ENCODE measurements around the gene REM2.
A peak's percentile ranks its signal among the peaks of the same experiment; 100 is the strongest.
"Not testable (repeated sequence)": the region's sequence is repeated elsewhere in the genome, so short reads cannot be mapped to it uniquely, and the experiment has no call there.

Gene REM2

DNA sequence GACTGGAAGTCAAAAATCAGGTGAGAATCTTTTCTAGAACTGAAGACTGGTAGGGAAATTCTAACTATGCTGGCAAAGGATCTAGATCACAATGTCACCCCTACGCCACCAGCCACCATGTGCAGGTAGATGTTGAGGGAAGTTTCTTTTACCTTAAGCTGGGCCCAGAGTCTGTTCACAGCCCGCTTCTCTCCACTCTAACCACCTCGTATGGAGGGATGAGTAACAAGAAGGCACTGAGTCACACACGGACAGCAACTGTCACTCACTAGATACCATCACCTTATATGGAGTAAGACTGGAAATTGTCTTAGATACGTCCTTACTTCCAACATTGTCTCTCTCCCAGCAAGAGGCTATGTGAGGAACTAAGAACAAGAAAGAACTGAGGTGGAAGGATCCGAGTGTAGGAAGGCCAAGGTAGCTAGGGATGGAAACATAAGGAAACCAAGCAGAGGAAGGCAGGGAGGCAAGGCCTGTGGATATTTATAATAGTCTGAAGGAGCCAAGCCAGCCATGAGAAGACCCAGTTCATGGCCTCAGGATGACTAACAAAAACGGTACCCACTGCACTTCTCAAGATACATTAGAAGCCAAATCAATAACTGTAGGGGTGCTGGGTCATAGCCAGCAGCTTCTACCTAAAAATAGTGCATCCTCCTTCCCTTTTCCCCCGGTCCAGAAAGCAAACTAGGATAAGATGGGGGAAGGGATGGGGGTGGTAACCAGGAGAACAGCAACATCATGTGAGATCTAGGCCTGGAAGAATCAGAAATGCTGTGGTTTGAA, 15.5 kb downstream of the REM2 start:
- peak; percentile 55 for DNase-seq

DNA sequence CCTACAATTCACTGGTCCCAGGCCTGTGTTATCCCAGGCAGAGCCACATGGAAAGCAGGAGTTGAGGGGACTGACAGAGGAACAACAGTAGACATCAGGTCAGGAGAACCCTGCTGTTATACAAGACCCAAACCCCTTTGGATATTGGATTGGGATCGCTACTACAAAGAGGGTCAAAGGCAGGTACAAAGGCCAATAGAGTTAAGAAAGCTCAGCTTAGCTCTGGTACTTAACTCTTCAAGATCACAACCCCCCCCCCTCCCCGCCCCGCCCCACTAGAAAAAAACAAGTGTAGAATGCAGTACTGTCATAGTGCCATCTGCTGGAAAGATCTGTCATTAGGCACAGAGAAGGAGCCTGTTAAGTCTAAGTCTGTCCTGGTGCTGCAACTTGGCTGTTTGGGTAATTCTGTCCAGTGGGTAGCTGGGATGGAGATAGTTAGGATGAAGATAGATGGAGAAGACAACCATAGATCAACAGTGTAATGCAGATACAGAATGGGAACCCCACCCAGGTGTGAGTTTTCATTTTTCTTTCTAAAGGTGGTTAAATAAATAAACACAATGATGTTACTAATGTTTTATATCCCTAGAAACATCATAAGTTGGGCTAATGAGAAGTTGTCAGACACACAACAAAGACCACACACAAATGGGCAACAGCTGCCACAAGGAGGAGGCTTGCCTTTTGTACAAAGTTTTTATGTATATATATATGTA, 17.2 kb downstream of the REM2 start:
- peak; percentile 87 for DNase-seq

DNA sequence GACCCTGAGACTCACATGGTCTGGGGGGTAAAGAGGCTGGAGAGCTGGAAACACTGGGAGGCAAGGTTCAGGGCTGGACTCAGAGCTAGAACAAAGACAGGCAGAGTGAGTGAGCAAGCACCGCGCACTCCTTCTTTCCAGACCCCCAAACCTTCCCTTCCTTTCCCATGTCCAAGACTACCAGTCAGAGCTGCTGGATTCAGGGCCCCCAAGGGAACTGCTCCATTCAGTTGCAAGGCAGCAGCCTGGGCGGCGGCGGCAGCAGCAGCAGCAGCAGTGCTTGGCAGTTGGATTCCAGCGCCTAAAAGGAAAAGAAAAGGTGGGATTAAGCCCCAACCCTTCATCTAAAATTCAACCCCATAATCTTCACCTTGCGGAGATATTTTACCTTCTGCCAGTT, 18.8 kb downstream of the REM2 start:
- no peak for DNase-seq

DNA sequence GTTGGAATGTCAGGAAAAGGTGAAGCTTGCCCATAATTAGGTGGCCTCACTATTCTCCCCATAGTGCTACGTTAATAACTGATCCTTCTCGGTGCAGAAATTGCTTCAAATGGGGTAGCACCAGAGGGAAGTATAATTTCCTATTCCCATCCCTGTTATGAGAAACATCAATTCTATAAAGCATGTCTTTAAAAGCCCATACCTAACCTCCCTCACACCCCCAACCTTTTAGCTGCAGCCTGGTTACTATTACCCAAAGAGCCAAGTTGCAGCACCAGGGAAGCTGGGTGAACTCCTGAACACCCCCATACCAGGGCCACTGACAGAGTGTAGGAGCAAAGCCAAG, 20.7 kb downstream of the REM2 start:
- DNase-seq = no peak

DNA sequence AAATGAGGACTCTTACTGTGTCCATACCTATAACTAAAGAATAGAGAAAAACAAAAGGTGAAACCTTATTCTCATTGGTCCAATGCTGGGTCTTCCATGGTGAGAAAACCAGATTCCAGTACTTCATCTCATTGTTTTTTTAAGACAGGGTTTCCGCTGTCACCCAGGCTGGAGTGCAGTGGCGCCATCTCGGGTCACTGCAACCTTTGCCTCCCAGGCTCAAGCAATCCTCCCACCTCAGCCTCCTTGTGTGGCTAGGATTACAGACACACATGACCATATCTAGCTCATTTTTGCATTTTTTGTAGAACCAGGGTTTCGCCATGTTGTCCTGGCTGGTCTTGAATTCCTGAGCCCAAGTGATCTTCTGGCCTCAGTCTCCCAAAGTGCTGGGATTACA, 22.6 kb downstream of the REM2 start:
- no peak for DNase-seq

DNA sequence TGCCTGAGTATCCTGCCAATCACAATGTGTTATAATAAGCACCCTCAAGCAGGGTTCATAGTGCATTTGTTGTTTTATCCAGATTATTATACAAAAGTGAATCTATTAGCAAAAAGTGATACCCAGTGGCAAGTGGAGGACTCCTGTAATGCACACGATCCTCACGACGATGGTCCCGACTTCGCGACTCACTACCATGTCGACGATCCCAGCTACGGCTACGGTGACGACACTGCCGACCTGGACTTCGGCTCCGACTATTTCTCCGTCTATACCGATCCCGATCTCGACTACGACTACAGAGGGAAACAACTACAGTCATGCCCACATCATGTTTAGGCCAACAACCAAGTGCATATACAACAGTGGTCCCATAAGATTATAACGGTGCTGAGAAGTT, 23.1 kb downstream of the REM2 start:
- no peak for DNase-seq

DNA sequence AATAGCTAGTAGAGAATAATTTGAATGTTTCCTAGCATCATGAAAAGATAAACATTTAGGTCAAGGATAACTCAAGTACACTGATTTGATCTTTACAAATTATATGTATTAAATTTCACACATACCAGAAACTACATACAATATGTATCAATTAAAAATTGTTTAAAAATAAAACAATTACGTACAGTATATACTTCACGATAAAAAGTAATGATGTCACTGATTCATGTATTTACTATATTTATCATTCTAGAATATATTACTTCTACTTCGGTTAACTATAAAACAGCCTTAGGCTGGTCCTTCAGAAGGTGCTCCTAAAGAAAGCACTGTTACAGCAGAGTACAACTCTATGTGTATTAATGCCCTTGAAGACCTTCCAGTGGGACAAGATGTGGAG, 24.4 kb downstream of the REM2 start:
- no peak for DNase-seq

DNA sequence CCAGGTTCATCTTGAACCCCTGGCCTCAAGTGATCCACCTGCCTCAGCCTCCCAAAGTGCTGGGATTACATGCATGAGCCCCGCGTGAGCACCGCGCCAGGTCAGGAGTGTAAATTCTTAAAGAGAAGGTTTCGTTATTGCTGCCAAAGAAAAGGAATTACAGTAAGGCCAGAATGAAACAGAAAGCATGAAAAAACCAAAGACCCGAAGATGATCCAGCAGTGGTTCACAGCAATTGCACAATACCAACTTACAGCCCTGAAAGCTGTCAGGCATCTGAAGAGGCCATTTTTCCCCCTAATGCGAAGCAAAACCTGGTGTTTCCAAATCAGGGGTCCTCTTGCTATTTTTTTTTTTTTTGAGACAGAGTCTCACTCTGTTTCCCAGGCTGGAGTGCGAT, 25.6 kb downstream of the REM2 start:
- DNase-seq = no peak

DNA sequence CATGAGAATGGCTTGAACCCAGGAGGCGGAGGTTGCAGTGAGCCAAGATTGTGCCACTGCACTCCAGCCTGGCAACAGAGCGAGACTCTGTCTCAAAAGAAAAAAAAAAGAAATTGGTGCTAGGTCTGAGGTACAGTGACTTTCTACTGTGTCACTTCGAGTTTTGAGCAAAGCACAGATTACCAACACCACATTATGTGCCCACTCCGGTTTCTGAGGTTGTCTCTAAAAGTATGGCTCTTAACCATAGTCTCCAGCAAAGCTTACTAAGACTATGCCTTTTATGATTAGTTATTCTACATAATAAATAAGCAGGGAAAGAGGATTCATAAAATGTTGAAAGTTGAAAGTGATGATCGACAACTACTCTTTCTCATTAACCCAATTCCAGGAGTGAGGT, 27.9 kb downstream of the REM2 start:
- no peak for DNase-seq

DNA sequence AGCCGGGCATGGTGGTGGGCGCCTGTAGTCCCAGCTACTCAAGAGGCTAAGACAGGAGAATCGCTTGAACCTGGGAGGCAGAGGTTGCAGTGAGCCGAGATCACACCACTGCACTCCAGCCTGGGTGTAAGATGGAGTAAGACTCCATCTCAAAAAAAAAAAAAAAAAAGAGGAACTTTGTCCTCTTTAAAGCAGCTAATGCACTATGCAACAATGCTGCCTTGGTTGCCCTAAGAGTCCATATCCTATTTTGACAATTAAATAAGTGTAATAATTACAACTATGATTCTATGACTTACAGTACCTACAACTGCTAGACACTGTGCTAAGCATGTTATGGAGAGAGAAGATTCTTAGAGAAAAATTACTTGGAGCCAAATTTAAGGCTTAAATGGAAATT, 31.8 kb downstream of the REM2 start:
- DNase-seq = not testable (repeated sequence)

DNA sequence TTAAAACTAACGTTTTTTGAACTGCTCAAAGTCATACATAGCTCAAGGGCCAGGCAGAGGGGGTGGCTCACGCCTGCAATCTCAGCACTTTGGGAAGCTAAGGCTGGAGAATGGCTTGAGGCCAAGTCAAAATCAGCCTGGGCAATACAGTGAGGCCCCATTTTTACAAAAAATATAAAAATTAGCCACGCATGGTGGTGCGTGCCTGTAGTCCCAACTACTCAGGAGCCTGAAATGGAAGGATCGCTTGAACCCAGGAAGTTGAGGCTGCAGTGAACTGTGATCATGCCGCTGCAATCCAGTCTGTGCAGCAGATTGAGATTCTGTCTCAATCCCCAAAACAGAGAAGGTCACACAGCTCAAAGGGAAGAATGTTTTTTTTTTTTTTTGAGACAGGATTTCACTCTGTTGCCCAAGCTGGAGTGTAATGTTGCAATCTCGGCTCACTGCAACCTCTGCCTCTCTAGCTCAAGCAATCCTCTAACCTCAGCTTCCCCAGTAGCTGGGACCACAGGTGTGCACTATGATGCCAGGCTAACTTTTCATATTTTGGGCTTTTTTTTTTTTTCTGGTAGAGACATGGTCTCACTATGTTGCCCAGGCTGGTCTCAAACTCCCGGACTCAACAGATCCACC, 33.0 kb downstream of the REM2 start:
- no peak for DNase-seq

DNA sequence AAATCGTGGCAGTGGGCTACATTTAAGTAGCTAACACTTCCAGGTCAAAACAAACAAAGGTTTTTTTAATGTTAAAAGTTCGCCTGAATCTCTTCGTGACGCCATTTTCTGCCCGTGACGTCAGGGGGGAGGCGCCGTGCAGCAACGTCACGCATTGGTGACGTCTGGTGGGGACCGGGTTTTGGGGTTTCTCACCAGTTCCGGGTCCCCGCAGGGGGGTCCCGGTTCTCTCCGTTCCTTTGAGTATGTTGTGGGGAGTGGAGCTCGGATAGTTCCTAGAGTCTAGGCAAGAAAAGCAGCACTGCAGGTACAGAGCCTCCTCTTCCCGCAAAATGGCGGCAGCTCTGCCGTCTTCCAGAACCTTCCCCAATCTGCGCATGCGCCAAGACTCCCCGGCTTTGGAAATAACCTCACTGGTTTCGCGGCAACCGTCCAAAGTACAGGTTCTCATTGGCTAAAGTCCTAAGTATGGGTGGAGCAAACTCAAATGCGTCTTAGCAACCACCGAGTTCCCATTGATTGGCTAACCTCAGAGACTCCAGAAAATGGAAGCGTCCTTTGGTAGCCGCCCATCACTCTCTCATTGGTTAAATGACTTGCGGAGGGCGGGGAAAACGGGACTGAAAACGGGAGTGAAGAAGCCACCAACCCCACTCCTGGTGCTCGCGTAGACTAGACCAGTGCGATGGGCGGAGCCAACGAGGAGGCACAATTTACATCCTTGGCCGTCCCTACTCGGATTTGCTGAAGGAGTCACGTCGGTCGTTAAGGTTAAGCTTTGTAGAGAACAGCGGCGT, 36.0 kb downstream of the REM2 start, which contains the start of gene RBM23:
TSS of gene RBM23 (minus strand) at position 346 of the 797 bp plus-strand sequence.
- peak; percentile 100 for DNase-seq

DNA sequence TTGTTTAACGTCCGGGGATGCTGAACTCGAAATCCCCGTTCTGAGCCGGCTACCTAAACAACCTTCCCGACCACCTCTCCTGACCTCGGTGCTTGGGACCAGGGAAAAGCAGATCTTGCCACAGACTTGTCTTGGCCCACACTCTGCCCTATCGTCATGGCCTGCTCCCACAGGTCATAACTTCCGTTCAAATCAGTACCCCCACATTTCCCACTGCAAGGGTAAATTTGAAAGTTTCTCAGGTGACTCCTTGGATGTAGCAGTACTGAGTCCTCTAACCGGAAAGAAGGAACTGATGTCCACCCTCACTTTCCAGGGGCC, 36.5 kb downstream of the REM2 start:
- DNase-seq = no peak

DNA sequence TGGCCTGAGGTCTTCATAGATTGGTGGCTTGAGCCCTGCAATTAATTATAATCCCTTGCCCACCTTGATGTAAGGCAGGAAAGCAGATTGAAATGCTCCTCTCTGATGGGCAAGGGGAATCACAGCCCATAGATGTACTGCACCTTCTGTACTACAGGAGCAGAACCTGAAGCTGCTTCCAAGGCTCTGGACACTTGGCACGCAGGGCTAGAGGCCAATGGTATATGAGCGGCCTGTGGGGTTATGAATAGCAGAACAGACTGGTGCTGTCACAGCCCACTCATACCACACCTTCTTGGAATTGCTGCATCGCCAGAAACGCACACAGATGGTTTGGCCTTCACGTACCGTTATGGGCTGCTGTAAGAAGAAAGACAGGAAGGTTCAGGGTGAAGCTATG, 37.7 kb downstream of the REM2 start:
- no peak for DNase-seq

DNA sequence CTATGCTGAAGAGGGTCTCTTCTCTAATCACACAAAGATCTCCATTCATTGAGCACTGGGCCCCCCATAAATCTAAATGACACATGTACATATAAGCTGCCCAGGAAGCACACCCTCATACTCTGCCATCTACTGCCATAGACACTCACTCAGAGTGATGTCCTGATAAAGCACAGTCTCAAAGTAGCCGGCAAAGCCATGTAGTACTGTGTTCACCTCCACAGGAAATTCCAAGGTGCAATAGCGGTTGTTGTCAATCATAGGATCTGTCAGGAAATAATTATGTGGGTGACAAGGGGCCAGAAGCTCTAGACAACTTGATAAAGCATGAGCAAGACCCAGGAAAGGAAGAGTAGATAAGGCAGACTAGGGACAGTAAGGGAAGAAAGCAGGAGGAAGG, 39.3 kb downstream of the REM2 start:
- no peak for DNase-seq

DNA sequence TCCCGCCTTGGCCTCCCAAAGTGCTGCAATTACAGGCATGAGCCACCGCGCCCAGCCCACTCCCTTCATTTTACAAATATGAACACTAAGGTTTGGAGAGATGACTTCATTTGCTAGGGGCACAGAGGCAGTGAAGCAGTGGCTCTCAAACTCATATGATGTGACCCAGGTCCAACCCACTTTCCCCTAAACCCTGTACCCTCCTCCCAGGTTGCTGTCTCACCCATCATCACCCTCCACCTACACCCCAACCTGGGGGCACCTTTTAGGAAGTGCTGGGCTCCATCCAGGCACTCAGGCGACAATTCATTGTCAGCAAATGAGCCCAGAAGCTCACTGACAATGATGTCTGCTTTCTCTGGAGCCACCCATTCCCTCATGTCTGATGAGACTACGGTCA, 40.7 kb downstream of the REM2 start:
- DNase-seq = no peak

DNA sequence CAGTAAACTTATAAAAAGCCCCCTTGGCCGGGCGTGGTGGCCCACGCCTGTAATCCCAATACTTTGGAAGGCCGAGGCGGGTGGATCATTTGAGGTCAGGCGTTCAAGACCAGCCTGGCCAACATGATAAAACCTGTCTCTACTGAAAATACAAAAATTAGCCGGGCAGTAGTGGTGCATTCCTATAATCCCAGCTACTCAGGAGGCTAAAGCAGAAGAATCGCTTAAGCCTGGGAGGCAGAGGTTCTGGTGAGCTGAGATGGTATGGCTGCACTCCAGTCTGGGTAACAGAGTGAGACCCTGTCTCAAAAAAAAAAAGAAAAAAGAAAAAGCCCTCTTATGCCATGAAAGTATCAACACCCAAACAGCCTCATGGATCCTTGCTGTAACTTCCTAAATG, 42.5 kb downstream of the REM2 start:
- DNase-seq = no peak

DNA sequence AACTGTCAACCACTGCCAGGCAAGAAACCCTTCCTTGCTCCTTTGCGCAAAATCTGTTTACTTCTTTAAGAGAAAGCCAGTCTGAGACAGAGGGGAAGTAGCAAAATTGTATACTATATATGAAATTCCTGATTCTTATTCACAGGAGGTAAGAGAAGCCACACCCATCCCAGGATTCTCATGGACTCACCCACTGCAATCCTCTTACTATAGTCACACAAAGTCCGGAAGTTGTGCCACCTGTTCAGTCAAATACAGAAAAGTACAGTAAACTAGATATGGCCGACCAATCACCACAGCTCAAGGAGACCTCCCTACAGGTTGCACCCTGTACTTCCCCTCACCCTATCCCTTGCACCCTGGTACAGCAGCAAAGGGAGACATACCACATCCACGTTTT, 43.3 kb downstream of the REM2 start:
- DNase-seq = no peak

DNA sequence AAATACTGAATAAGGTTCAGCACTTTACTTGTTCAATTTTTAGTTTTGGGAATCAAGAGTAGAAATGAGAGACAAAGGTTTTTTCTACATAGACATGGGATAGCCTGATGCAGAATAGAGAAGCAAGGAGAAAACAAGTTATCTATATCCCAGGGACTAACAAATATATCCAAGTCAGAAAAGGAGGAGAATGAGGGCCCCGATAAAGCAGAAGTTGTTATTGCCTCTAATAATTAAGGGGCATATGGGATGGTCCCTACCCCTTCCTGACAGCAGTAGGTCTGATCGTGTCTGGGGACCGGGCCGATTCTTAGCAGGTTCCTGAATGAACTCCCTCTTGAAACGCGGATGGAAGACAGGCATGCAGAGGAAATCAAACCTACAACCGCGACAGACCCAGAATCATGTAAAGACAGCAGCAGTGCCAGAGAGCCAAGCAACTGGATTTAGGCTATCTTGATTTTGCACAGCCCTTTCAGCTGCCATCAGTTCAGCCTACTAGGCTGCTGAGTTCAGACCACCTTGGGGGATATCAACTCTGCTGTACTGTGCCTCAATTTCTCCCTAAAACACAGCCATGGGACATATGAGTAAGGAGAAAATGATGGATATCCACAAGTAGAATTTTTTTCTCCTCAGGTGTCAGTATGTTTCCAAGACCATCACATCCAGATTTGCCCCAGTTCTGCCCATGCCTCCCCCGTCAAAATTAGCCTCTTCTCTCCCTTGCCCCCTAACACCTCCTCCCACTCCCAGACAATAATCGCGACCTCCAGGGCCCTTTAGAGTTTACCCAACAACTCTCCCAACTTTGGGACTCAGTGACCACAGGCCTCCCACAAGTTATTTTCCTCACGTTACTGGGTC, 45.4 kb downstream of the REM2 start:
- DNase-seq = peak; percentile 40

DNA sequence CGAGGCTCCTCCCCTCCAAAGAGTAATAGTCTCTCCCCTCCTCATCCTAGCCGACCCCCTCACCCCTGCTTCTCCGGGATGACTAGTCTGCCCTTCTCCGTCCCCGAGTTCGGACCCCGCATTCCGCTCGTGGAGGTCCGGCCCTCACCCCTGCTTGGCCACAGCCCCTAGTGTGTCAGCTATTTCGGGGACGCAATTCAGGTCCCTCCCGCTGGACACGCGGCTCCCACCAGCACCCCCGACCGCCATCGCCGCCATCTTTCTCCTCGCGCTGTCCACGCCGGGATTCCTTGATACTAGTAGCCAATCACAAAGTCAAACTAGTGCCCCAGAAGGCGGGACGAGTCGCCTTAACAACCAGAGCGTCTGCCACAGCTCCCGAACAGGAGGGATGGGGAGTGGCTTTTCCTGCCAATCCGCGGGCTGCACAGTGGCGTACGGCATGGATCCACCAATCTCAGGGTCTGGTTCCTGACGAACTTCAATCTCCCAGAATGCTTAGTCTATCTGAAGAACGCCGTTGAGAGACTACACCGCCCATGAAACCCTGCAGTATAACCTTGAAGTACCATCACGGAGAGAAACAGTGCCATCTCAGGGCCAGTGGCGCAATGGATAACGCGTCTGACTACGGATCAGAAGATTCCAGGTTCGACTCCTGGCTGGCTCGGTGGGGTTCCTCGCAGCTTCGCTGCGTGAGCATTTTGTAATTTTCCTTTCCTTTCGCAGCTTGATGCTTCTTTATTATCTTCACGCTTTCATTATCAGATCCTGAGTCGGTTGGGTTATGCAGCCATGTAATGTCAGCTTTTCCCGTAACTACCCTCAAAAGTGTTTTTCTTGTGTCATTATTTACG, 46.3 kb downstream of the REM2 start, which contains the start of gene PRMT5:
TSS of gene PRMT5 (minus strand) at position 273 of the 857 bp plus-strand sequence. CDS start at position 258, 15 bp downstream.
- DNase-seq = peak; percentile 100

DNA sequence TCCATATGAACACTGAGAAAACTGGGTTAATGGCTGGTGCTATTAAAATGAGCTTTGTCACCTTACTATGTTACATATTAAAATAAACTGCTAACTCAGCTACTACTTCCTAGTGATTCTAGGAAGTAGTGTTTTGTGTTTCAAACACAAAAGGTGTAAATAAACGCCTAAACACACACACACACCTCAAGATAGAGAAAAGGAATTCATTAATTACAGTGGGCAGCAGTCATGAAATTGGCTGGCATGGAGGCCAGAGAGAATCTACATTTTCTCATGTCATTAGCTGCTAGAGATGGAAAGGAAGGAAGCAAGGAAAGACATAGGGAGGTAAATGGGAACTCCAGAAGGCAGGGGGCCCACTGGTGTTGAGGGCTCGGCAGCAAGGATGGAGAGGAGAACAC, 46.9 kb downstream of the REM2 start:
- DNase-seq = no peak
